Mammary epithelial cell (primary cell): Measurements from ENCODE around the gene KRTAP2-2.

Experiments used
- EZH2 ChIP-seq: IDR thresholded peaks from 2 replicates; pipeline ENCODE4 v1.6.1; 2012; ENCODE audit warnings: low read length, inconsistent platforms, borderline replicate concordance
- TF ChIP-seq, protein P1 (sequence below), 2 donors: IDR thresholded peaks in 1 of 2; conservative IDR thresholded peaks in 1 of 2; 2 replicates each; pipeline ENCODE4 v1.5.1; 2011 to 2012; ENCODE audit warnings: inconsistent platforms in 2 of 2, low read length in 2 of 2, mild to moderate bottlenecking in 2 of 2, control low read depth in 1 of 2, low read depth in 1 of 2; ENCODE audit not compliant: insufficient read depth in 1 of 2; ENCODE audit errors: extremely low read depth in 1 of 2

DNA sequence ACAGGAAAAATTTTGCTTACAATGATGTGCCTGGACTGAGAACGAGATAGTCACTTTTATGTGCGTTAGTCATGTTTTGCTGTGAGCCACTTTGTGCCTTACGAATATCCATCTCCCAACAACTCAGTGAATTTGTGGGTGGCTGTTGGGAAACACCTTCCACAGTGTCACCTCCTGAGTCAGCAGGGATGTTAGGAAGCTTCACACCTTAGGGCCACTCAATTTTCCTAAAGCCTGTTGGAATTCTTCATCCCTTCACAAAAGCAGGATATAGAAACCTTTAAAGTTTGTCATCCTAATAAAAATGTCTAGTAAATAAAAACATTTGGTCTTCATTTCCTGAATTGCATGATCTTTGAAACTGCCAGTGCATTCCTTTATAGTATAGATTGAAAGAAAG, 41.8 kb downstream of the KRTAP2-2 start:
- TF ChIP-seq, protein P1, sequence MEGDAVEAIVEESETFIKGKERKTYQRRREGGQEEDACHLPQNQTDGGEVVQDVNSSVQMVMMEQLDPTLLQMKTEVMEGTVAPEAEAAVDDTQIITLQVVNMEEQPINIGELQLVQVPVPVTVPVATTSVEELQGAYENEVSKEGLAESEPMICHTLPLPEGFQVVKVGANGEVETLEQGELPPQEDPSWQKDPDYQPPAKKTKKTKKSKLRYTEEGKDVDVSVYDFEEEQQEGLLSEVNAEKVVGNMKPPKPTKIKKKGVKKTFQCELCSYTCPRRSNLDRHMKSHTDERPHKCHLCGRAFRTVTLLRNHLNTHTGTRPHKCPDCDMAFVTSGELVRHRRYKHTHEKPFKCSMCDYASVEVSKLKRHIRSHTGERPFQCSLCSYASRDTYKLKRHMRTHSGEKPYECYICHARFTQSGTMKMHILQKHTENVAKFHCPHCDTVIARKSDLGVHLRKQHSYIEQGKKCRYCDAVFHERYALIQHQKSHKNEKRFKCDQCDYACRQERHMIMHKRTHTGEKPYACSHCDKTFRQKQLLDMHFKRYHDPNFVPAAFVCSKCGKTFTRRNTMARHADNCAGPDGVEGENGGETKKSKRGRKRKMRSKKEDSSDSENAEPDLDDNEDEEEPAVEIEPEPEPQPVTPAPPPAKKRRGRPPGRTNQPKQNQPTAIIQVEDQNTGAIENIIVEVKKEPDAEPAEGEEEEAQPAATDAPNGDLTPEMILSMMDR (conservative IDR thresholded peaks at IDR 0.05 in 1 of 2, IDR thresholded peaks at IDR 0.05 in 1 of 2; ENCODE audit: extremely low read depth in 1 of 2, insufficient read depth in 1 of 2, low read depth in 1 of 2, low read length in 2 of 2) = no peak
- TF ChIP-seq EZH2 = no peak
